K562 (cell line): ENCODE data around the gene GASK1B. TPM values are rescaled to one million over a fixed set of nuclear protein-coding genes. Genes with fewer than 3 reads are reported as not detected.

Source experiments
- ATAC-seq: fragments of 200-7000 bp; cut with Tn5 transposase; 3 replicates; pipeline ENCODE4 v1.9.1; 2020; ENCODE audit warnings: moderate library complexity
- BruUV-seq: library from RNA; stranded (reverse); fragments of 400-500 nt; replicated peaks from 2 replicates; lab custom pipeline; 2021; lab: Mats Ljungman, UMichigan
- CTCF ChIA-PET: fragments of 300-600 bp; formaldehyde crosslinking; extraction: SDS; loops from one replicate; lab custom pipeline; 2021; ENCODE audit warnings: low intra/inter-chr PET ratio; lab: Yijun Ruan, JAX
- POLR2A ChIA-PET: fragments of 300-600, 350-650 bp; sonication (Branson Sonifier 250); formaldehyde crosslinking; extraction: SDS; loops from one replicate; lab custom pipeline; 2021; ENCODE audit warnings: antibody characterized with exemption, inconsistent platforms; lab: Yijun Ruan, JAX
- DNase-seq, 4 experiments: peaks; one replicate each; pipeline versions ENCODE4 v3.0.0 to v3.0.0-alpha.2; 2011 to 2018; ENCODE audit warnings: low spot score in 3 of 4, mixed read lengths in 3 of 4; ENCODE audit errors: extremely low read depth in 1 of 4
- FAIRE-seq: peaks from 2 replicates; lab custom pipeline; 2011; peaks lifted over from hg19 to GRCh38; lab: Jason Lieb, UNC
- H2AFZ ChIP-seq: 2 replicates; pipeline ENCODE4 v1.6.0; 2011; ENCODE audit warnings: low read depth, low read length, control low read depth, inconsistent platforms
- H3K27ac ChIP-seq: fragments of 200-600 bp; 3 replicates; pipeline ENCODE4 v1.8.0; 2011; ENCODE audit warnings: low read depth, mild to moderate bottlenecking, control low read depth, inconsistent platforms, low read length, moderate library complexity, mixed read lengths; ENCODE audit errors: extremely low read depth
- H3K27me3 ChIP-seq, 2 experiments: fragments of 300-600 bp in 1 of 2; 2 replicates in 1 of 2; 3 replicates in 1 of 2; pipeline versions ENCODE4 v1.6.0 to v1.8.0; 2011; ENCODE audit warnings: inconsistent platforms in 2 of 2, low read length in 2 of 2, mild to moderate bottlenecking in 1 of 2, mixed read lengths in 1 of 2, moderate library complexity in 1 of 2; ENCODE audit not compliant: control insufficient read depth in 2 of 2, insufficient read depth in 2 of 2
- H3K36me3 ChIP-seq: fragments of 300-600 bp; 3 replicates; pipeline ENCODE4 v1.8.0; 2011; ENCODE audit warnings: mild to moderate bottlenecking, low read length, inconsistent platforms; ENCODE audit not compliant: control insufficient read depth, insufficient read depth
- H3K4me1 ChIP-seq, 2 experiments: fragments of 200-600 bp in 1 of 2; replicated peaks in 1 of 2; 2 replicates in 1 of 2; 3 replicates in 1 of 2; pipeline versions ENCODE4 v1.5.1 to v1.8.0; 2011; ENCODE audit warnings: inconsistent platforms in 2 of 2, low read length in 2 of 2, mild to moderate bottlenecking in 1 of 2, mixed read lengths in 1 of 2, moderate library complexity in 1 of 2; ENCODE audit not compliant: control insufficient read depth in 2 of 2, insufficient read depth in 2 of 2
- H3K4me2 ChIP-seq: 2 replicates; pipeline ENCODE4 v1.6.1; 2011; ENCODE audit warnings: low read length, control low read depth, inconsistent platforms, mixed read lengths; ENCODE audit not compliant: insufficient read depth
- H3K4me3 ChIP-seq: fragments of 200-600 bp; sonication (generic), shearing (Covaris generic); 2 replicates; pipeline ENCODE4 v1.5.1; 2016; ENCODE audit warnings: control low read depth, inconsistent platforms
- H3K79me2 ChIP-seq: fragments of 200-600 bp; 3 replicates; pipeline ENCODE4 v1.8.0; 2011; ENCODE audit warnings: low read length, inconsistent platforms; ENCODE audit not compliant: control insufficient read depth, insufficient read depth
- H3K9ac ChIP-seq, 2 experiments: 2 replicates each; pipeline versions ENCODE4 v1.6.0 to v1.6.1; 2011; ENCODE audit warnings: low read depth in 2 of 2, low read length in 2 of 2, control low read depth in 1 of 2, inconsistent platforms in 1 of 2, mild to moderate bottlenecking in 1 of 2, mixed read lengths in 1 of 2; ENCODE audit not compliant: insufficient read depth in 1 of 2
- H3K9me1 ChIP-seq: one replicate; pipeline ENCODE4 v1.6.0; 2011; ENCODE audit warnings: inconsistent platforms, mild to moderate bottlenecking, low read length, moderate library complexity; ENCODE audit not compliant: control insufficient read depth, insufficient read depth
- H3K9me3 ChIP-seq: replicated peaks from 2 replicates; pipeline ENCODE4 v1.5.1; 2011; ENCODE audit warnings: low read depth, low read length, inconsistent platforms; ENCODE audit not compliant: control insufficient read depth, insufficient read depth
- H4K20me1 ChIP-seq: replicated peaks from 2 replicates; pipeline ENCODE4 v1.6.1; 2011; ENCODE audit warnings: low read length, inconsistent platforms, mixed read lengths; ENCODE audit not compliant: control insufficient read depth, insufficient read depth
- CHD1 ChIP-seq: fragments of 200-600 bp; sonication (generic); IDR thresholded peaks from one replicate; pipeline ENCODE4 v1.6.1; 2012; ENCODE audit warnings: mild to moderate bottlenecking, moderate library complexity, low read length, inconsistent platforms
- NEUROD1 ChIP-seq: fragments of 150-350 bp; IDR thresholded peaks from 2 replicates; pipeline ENCODE4 v1.6.1; 2014; ENCODE audit warnings: borderline replicate concordance, low read length, low read depth; ENCODE audit not compliant: partially characterized antibody
- ZMIZ1 ChIP-seq, 2 experiments: fragments of 150-350 bp in 1 of 2; IDR thresholded peaks; 2 replicates each; pipeline ENCODE4 v1.6.1; 2012 to 2016; ENCODE audit warnings: low read depth in 2 of 2, low read length in 2 of 2, mild to moderate bottlenecking in 1 of 2, moderate library complexity in 1 of 2
- WGBS: fragments of 100-300 bp; shearing (Covaris generic); methylation state at CpG from one replicate; pipeline ENCODE4 v1.1.6; 2016; ENCODE audit warnings: low coverage, mixed read lengths; ENCODE audit not compliant: insufficient coverage; ENCODE audit errors: missing lambda C conversion rate; 5-methylcytosine and 5-hydroxymethylcytosine counted together
- in situ Hi-C: fragments of 300-500 bp; cut with MboI; formaldehyde crosslinking; loops from 4 replicates; pipeline ENCODE4 v1.15.0; 2018; ENCODE audit warnings: inconsistent platforms, mixed read lengths
- intact Hi-C: fragments of 100-400 bp; cut with micrococcal nuclease; formaldehyde crosslinking; loops from 2 replicates; pipeline ENCODE4 v1.14.2; 2022
- polyA plus RNA-seq, 8 experiments: library from polyadenylated mRNA; depleted of rRNA in 4 of 8; stranded (reverse) in 5 of 8; unstranded in 3 of 8; fragments of >200 nt; fragmentation: Nextera tagmentation in 2 of 8; fragmentation: Illumina TruSeq in 1 of 8; extraction: Ambion mirVana in 2 of 8; extraction: Trizol in 1 of 8; gene quantifications; 2 replicates each; pipeline versions ENCODE4 v1.2.1 to v1.2.3, GENCODE V29; 2011 to 2014; ENCODE audit warnings: inconsistent platforms in 1 of 8, missing spikeins in 1 of 8
- total RNA-seq, 7 experiments: library from RNA; depleted of rRNA in 6 of 7; stranded (reverse); fragments of >200 nt in 6 of 7; fragmentation: Illumina TruSeq in 2 of 7; extraction: Trizol in 2 of 7; gene quantifications; 2 replicates each; pipeline versions ENCODE4 v1.2.1 to v1.2.3, GENCODE V29; 2011 to 2021; ENCODE audit warnings: low replicate concordance in 1 of 7
- TF ChIP-seq, protein P1 (sequence below): fragments of 250-450 bp; sonication (Bioruptor Pico); IDR thresholded peaks from 2 replicates; pipeline ENCODE4 v1.6.1; 2021; ENCODE audit warnings: mild to moderate bottlenecking
- TF ChIP-seq, protein P2 (sequence below), 2 experiments: fragments of 450-650 bp in 1 of 2; sonication (generic) in 1 of 2; formaldehyde crosslinking in 1 of 2; IDR thresholded peaks in 1 of 2; conservative IDR thresholded peaks in 1 of 2; 2 replicates each; pipeline versions ENCODE4 v1.6.1 to v1.8.1; 2016 to 2023; ENCODE audit warnings: mild to moderate bottlenecking in 2 of 2, moderate library complexity in 2 of 2, inconsistent platforms in 1 of 2, missing genetic modification reagents in 1 of 2

Gene GASK1B
- total and polyA plus RNA-seq, 9 of the 15 experiments (the other 6 are each of a cell fraction or from before 2014, with no cell fraction given), result 0.13 to 1.2 (median 0.61) TPM

DNA sequence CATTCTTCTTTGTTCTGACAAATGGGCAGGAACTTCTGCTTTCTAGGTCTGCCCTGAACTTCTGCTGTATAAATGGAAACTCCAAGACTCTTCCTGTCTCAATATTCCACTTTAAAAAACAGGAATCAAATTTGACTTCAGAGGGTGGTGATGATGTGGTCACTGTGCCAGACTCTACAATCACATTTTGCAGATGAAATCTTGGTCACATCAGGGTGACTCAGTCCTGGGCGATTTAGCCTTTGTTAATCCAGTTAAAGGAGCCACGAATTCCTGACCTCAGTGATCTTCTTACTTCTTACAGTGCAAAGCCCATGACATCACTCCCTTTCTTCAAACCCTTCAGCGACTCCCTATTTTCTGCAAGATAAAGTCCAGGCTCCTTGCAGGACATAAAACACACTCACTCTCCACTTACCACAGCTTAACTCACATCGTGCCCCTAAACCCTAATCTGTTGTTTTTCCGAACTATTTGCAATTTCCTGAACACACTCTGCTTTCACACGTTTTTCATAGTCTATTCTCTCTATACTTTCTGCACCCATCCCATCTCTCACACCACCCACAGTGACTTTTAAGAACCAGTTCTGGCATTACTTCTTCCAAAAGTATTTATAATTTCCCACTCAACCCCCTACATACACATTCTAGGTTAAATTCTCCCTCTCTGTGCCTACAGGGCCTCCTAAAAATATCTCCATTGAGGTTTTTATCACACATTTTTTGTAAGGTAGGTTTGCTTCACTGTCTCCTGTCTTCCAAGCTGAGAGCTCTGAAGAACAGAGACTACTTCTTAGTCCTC lies 11.1 kb downstream of the GASK1B start:
- Histone ChIP-seq H3K9ac (no peak overlapping the region), H3K4me3 (no peak overlapping the region), H3K4me1 (no peaks in the 10 kb centered on the region), H3K4me2 (no peak overlapping the region), H3K27ac (no peak overlapping the region)
- DNase-seq (no peak), FAIRE-seq (no peak)
- 1% methylated on average over 6 of the region's 6 CpGs for WGBS
- ChIA-PET CTCF (no interaction called here), POLR2A (no interaction called here)
- intact Hi-C loops, result no loop called here
- TF ChIP-seq ZMIZ1 (IDR thresholded peaks at IDR 0.05; ENCODE audit: low read depth in 2 of 2, low read length in 2 of 2) (no peak), NEUROD1 (no peak), CHD1 (no peak)
- TF ChIP-seq, protein P1, sequence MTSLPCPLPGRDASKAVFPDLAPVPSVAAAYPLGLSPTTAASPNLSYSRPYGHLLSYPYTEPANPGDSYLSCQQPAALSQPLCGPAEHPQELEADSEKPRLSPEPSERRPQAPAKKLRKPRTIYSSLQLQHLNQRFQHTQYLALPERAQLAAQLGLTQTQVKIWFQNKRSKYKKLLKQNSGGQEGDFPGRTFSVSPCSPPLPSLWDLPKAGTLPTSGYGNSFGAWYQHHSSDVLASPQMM (CRISPR knock-in tag), result no peak
- TF ChIP-seq, protein P2, sequence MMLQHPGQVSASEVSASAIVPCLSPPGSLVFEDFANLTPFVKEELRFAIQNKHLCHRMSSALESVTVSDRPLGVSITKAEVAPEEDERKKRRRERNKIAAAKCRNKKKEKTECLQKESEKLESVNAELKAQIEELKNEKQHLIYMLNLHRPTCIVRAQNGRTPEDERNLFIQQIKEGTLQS (IDR thresholded peaks at IDR 0.05), result peak; percentile 28; the same call in 1 of the 2 replicates
- TF ChIP-seq, protein P2 (CRISPR knock-in tag; conservative IDR thresholded peaks at IDR 0.05), result no peak
- TF ChIP-seq, all 486 proteins: peak for 1
- Histone ChIP-seq H4K20me1 (no peaks in the 10 kb centered on the region), H3K27me3 (no peaks in the 10 kb centered on the region), H3K36me3 (no peaks in the 10 kb centered on the region), H3K9me1 (no peaks in the 10 kb centered on the region), H3K79me2 (no peaks in the 10 kb centered on the region), H2AFZ (no peak overlapping the region), H3K9me3 (no peaks in the 10 kb centered on the region)
- ATAC-seq, result no peak
- in situ Hi-C loops, result loop anchor here (10.0 kb wide), 1 partner anchor 177 kb away; no protein-coding TSS in a partner anchor
- no TSS peak for BruUV-seq
